Tibial nerve (tissue), 4 donors: ENCODE measurements around the gene COQ8B.

Experiments used
- CTCF ChIP-seq, 5 experiments: fragments of 200-600 bp in 3 of 5; fragments of 450-650 bp in 2 of 5; sonication (generic) in 3 of 5; IDR thresholded peaks; one replicate each; pipeline ENCODE4 v1.5.1; 2016 to 2019; ENCODE audit warnings: antibody characterized with exemption in 5 of 5, mild to moderate bottlenecking in 3 of 5, moderate library complexity in 2 of 5
- EP300 ChIP-seq, 2 donors: sonication (generic); formaldehyde crosslinking; IDR thresholded peaks; one replicate each; pipeline ENCODE4 v1.6.1; 2017; ENCODE audit warnings: antibody characterized with exemption in 2 of 2, mild to moderate bottlenecking in 1 of 2
- POLR2A ChIP-seq, 2 donors: fragments of 450-650 bp; IDR thresholded peaks; one replicate each; pipeline ENCODE4 v1.6.1; 2017; ENCODE audit warnings: antibody characterized with exemption in 2 of 2, mild to moderate bottlenecking in 2 of 2, moderate library complexity in 2 of 2

- TF ChIP-seq POLR2A (IDR thresholded peaks at IDR 0.05) (no peak), CTCF (IDR thresholded peaks at IDR 0.05) (peak in 4 of 5 experiments; percentile 5 to 31 (median 24)), EP300 (IDR thresholded peaks at IDR 0.05) (no peak)
Observed at GRCh38 chr19:40702337-40703012, 14.2 kb downstream of the COQ8B start.
